ENCODE data around the gene ZNF260. TPM values are rescaled to one million over a fixed set of nuclear protein-coding genes. Genes with fewer than 3 reads are reported as not detected.

The ZNF260 gene
- total RNA-seq, 1 experiment from 2014 or later = 0.07 TPM

DNA sequence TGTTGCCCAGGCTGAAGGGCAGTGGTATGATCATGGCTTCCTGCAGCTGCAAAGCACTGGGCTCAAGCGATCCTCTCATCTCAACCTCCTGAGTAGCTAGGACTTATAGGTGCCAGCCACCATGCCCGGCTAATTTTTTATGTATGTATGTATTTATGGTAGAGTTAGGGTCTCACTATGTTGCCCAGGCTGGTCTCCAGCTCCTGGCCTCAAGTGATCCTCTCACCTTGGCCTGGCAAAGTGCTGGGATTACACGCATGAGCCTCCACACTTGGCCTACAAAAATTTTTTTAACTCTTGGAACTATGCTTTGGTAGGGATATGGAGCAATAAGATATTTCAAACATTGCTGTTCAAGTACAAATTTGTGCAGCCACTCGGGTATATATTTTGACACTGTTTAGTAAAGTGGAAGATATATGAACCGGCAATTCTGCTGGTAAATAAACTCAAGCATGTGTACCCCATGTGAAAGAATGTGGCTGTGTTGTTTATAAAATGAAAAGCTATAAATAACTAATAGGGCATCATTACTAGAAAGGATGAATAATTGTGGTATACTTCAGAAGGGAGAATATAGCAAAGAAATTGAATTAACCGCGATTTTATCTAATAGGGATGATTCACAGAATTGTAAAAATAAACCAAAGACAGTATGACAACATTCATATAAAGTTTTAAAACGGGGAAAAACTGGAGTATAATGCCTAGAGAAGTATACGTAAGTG, 39.8 kb downstream of the ZNF260 start:
- no peak for DNase-seq (ENCODE audit: low read depth, low spot score)
- H3K9ac ChIP-seq (ENCODE audit: low read length) = peak overlapping the region; percentile 79
- no peaks in the 10 kb centered on the region for H3K9me2 ChIP-seq (ENCODE audit: insufficient read depth)
- H3K4me3 ChIP-seq (replicated peaks in 1 of 2; ENCODE audit: low read depth in 1 of 2, low read length in 2 of 2) = peak overlapping the region; percentile 68 to 91
- no TSS peak for BruUV-seq (replicated peaks)
- ChIA-PET CTCF (interaction anchor here (1.5 kb wide), 1 partner anchor 360 kb away, joined by 7 read pairs; no protein-coding TSS in a partner anchor), POLR2A (interaction anchor here (1.7 kb wide), 1 partner anchor 274 kb away, joined by 5 read pairs; the partner anchor contains the start of genes ZNF146 and ZNF565), RAD21 (ENCODE audit: low non-redundant PET in 1 of 2, low total read pairs in 2 of 2, uncharacterized antibody in 2 of 2, unreplicated experiment in 2 of 2) (interaction anchor here in 1 of 2 experiments (0.9 kb wide), 1 partner anchor 274 kb away, joined by 3 read pairs; the partner anchor contains the start of genes ZNF146 and ZNF565)
- H3K4me2 ChIP-seq (ENCODE audit: low read length) = peak overlapping the region; percentile 95
- ATAC-seq = no peak
- no peak overlapping the region for H2AFZ ChIP-seq (ENCODE audit: low read depth, low read length, poor library complexity, severe bottlenecking)
- no peaks in the 10 kb centered on the region; a peak in 1 of 4 replicates for H3K36me3 ChIP-seq (ENCODE audit: control insufficient read depth in 1 of 2, insufficient read depth in 2 of 2, low read length in 2 of 2)
- peaks cover 0 to 18% of the 10 kb centered on the region in 2 experiments; a peak in 2 of 4 replicates for H3K4me1 ChIP-seq (ENCODE audit: control insufficient read depth in 1 of 2, insufficient read depth in 2 of 2, low read length in 2 of 2)
- no peaks in the 10 kb centered on the region for H4K20me1 ChIP-seq (ENCODE audit: insufficient read depth)
- H3K27ac ChIP-seq (ENCODE audit: low read depth, low read length) = peak overlapping the region; percentile 74
- peaks cover 0 to 4% of the 10 kb centered on the region in 2 experiments; a peak in 1 of 4 replicates for H3K9me3 ChIP-seq (ENCODE audit: control insufficient read depth in 1 of 2, insufficient read depth in 1 of 2, low read depth in 1 of 2, low read length in 2 of 2)
- H3K79me2 ChIP-seq (ENCODE audit: insufficient read depth, low read length) = peaks cover 11% of the 10 kb centered on the region; the same call in 1 of the 2 replicates
- intact Hi-C loops (cut with micrococcal nuclease) = loop anchor here (2.0 to 5.0 kb wide), 2 partner anchors 426 to 1291 kb away; partner anchors contain the start of gene ZNF573
- H3K27me3 ChIP-seq (ENCODE audit: insufficient read depth, low read length) = no peaks in the 10 kb centered on the region
- no peak for TF ChIP-seq SP1 (IDR thresholded peaks at IDR 0.05; ENCODE audit: low read depth)
- no peak for TF ChIP-seq JUND (IDR thresholded peaks at IDR 0.05)
- TF ChIP-seq ZFX (IDR thresholded peaks at IDR 0.05) = no peak
- TF ChIP-seq SIN3A (IDR thresholded peaks at IDR 0.05; ENCODE audit: low read depth) = no peak
- TF ChIP-seq, protein P1, sequence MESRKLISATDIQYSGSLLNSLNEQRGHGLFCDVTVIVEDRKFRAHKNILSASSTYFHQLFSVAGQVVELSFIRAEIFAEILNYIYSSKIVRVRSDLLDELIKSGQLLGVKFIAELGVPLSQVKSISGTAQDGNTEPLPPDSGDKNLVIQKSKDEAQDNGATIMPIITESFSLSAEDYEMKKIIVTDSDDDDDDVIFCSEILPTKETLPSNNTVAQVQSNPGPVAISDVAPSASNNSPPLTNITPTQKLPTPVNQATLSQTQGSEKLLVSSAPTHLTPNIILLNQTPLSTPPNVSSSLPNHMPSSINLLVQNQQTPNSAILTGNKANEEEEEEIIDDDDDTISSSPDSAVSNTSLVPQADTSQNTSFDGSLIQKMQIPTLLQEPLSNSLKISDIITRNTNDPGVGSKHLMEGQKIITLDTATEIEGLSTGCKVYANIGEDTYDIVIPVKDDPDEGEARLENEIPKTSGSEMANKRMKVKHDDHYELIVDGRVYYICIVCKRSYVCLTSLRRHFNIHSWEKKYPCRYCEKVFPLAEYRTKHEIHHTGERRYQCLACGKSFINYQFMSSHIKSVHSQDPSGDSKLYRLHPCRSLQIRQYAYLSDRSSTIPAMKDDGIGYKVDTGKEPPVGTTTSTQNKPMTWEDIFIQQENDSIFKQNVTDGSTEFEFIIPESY (IDR thresholded peaks at IDR 0.05; ENCODE audit: extremely low read depth, insufficient replicate concordance, low read length) = no peak
- no peak for TF ChIP-seq ELF1 (IDR thresholded peaks at IDR 0.05; ENCODE audit: borderline replicate concordance, low read depth)
- no peak for TF ChIP-seq CEBPB (IDR thresholded peaks at IDR 0.05; ENCODE audit: low read depth)
- TF ChIP-seq, protein P2, sequence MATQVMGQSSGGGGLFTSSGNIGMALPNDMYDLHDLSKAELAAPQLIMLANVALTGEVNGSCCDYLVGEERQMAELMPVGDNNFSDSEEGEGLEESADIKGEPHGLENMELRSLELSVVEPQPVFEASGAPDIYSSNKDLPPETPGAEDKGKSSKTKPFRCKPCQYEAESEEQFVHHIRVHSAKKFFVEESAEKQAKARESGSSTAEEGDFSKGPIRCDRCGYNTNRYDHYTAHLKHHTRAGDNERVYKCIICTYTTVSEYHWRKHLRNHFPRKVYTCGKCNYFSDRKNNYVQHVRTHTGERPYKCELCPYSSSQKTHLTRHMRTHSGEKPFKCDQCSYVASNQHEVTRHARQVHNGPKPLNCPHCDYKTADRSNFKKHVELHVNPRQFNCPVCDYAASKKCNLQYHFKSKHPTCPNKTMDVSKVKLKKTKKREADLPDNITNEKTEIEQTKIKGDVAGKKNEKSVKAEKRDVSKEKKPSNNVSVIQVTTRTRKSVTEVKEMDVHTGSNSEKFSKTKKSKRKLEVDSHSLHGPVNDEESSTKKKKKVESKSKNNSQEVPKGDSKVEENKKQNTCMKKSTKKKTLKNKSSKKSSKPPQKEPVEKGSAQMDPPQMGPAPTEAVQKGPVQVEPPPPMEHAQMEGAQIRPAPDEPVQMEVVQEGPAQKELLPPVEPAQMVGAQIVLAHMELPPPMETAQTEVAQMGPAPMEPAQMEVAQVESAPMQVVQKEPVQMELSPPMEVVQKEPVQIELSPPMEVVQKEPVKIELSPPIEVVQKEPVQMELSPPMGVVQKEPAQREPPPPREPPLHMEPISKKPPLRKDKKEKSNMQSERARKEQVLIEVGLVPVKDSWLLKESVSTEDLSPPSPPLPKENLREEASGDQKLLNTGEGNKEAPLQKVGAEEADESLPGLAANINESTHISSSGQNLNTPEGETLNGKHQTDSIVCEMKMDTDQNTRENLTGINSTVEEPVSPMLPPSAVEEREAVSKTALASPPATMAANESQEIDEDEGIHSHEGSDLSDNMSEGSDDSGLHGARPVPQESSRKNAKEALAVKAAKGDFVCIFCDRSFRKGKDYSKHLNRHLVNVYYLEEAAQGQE (IDR thresholded peaks at IDR 0.05; ENCODE audit: low read depth) = no peak
- no peak for TF ChIP-seq EZH2 (IDR thresholded peaks at IDR 0.05)
- no peak for TF ChIP-seq YY1 (IDR thresholded peaks at IDR 0.05; ENCODE audit: extremely low read depth, insufficient replicate concordance, low read depth, low read length)
- TF ChIP-seq, protein P3, sequence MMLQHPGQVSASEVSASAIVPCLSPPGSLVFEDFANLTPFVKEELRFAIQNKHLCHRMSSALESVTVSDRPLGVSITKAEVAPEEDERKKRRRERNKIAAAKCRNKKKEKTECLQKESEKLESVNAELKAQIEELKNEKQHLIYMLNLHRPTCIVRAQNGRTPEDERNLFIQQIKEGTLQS (IDR thresholded peaks at IDR 0.05) = no peak
- TF ChIP-seq, protein P4, sequence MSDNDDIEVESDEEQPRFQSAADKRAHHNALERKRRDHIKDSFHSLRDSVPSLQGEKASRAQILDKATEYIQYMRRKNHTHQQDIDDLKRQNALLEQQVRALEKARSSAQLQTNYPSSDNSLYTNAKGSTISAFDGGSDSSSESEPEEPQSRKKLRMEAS (IDR thresholded peaks at IDR 0.05) = no peak
- TF ChIP-seq, protein P5, sequence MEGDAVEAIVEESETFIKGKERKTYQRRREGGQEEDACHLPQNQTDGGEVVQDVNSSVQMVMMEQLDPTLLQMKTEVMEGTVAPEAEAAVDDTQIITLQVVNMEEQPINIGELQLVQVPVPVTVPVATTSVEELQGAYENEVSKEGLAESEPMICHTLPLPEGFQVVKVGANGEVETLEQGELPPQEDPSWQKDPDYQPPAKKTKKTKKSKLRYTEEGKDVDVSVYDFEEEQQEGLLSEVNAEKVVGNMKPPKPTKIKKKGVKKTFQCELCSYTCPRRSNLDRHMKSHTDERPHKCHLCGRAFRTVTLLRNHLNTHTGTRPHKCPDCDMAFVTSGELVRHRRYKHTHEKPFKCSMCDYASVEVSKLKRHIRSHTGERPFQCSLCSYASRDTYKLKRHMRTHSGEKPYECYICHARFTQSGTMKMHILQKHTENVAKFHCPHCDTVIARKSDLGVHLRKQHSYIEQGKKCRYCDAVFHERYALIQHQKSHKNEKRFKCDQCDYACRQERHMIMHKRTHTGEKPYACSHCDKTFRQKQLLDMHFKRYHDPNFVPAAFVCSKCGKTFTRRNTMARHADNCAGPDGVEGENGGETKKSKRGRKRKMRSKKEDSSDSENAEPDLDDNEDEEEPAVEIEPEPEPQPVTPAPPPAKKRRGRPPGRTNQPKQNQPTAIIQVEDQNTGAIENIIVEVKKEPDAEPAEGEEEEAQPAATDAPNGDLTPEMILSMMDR (IDR thresholded peaks at IDR 0.05 in 2 of 3, conservative IDR thresholded peaks at IDR 0.05 in 1 of 3; ENCODE audit: borderline replicate concordance in 1 of 3, insufficient read depth in 1 of 3, low read depth in 2 of 3, low read length in 2 of 3) = no peak
- no peak for TF ChIP-seq RAD21 (IDR thresholded peaks at IDR 0.05; ENCODE audit: low read depth)
- TF ChIP-seq FOSL1 (IDR thresholded peaks at IDR 0.05; ENCODE audit: low read depth) = no peak
- no peak for TF ChIP-seq TCF7L2 (IDR thresholded peaks at IDR 0.05; ENCODE audit: borderline replicate concordance, extremely low read depth, insufficient read depth, insufficient read length)
- TF ChIP-seq EGR1 (IDR thresholded peaks at IDR 0.05; ENCODE audit: low read depth) = no peak
- no peak for TF ChIP-seq SRF (IDR thresholded peaks at IDR 0.05; ENCODE audit: low read depth)
- TF ChIP-seq POLR2A (IDR thresholded peaks at IDR 0.05; ENCODE audit: borderline replicate concordance, extremely low read depth, insufficient read depth, insufficient read length) = no peak
